K562 (cell line): ENCODE data around the gene CNOT4. TPM values are rescaled to one million over a fixed set of nuclear protein-coding genes. Genes with fewer than 3 reads are reported as not detected.

Experiments used
- CEBPB ChIP-seq: fragments of 450-650 bp; IDR thresholded peaks from 2 replicates; pipeline ENCODE4 v1.6.1; 2016; ENCODE audit warnings: missing genetic modification characterization, missing compliant biosample characterization
- CSDE1 ChIP-seq, 2 experiments: fragments of 450-650 bp; IDR thresholded peaks; 2 replicates each; pipeline ENCODE4 v1.6.1; 2016; ENCODE audit warnings: mild to moderate bottlenecking in 1 of 2
- KLF13 ChIP-seq: fragments of 450-650 bp; IDR thresholded peaks from 2 replicates; pipeline ENCODE4 v1.6.1; 2016; ENCODE audit warnings: missing genetic modification characterization, low read depth, mild to moderate bottlenecking, missing compliant biosample characterization, moderate library complexity, borderline replicate concordance
- MCM7 ChIP-seq, 2 experiments: fragments of 450-650 bp; IDR thresholded peaks; 2 replicates each; pipeline ENCODE4 v1.6.1; 2016 to 2018
- MEIS2 ChIP-seq: fragments of 450-650 bp; IDR thresholded peaks from 2 replicates; pipeline ENCODE4 v1.6.1; 2014; ENCODE audit warnings: mild to moderate bottlenecking; ENCODE audit not compliant: partially characterized antibody
- SUPT5H ChIP-seq: fragments of 450-650 bp; IDR thresholded peaks from 2 replicates; pipeline ENCODE4 v1.6.1; 2016
- TEAD1 ChIP-seq, 2 experiments: fragments of 450-650 bp in 1 of 2; sonication (generic) in 1 of 2; formaldehyde crosslinking; IDR thresholded peaks; 2 replicates each; pipeline versions ENCODE4 v1.4.0 to v1.8.0; 2020 to 2022; ENCODE audit warnings: mild to moderate bottlenecking in 2 of 2, missing genetic modification reagents in 1 of 2
- TRIM28 ChIP-seq: fragments of 450-650 bp; IDR thresholded peaks from 2 replicates; pipeline ENCODE4 v1.6.1; 2017
- WHSC1 ChIP-seq: IDR thresholded peaks from one replicate; pipeline ENCODE4 v1.6.1; 2012; ENCODE audit warnings: low read length, control low read depth, inconsistent platforms
- ZBED1 ChIP-seq: IDR thresholded peaks from 2 replicates; pipeline ENCODE4 v1.6.1; 2014
- ZNF174 ChIP-seq: fragments of 250-450 bp; sonication (Bioruptor Pico); IDR thresholded peaks from 2 replicates; pipeline ENCODE4 v1.4.0; 2020; ENCODE audit warnings: mild to moderate bottlenecking
- ZNF263 ChIP-seq: sonication (generic); formaldehyde crosslinking; IDR thresholded peaks from 2 replicates; pipeline ENCODE4 v1.8.0; 2022; ENCODE audit warnings: mild to moderate bottlenecking, missing genetic modification reagents, borderline replicate concordance
- ZNF589 ChIP-seq: fragments of 200-800 bp; sonication (Bioruptor generic); IDR thresholded peaks from 2 replicates; pipeline ENCODE4 v1.6.1; 2016; ENCODE audit warnings: low read depth, missing genetic modification characterization, missing compliant biosample characterization
- ZNF707 ChIP-seq: fragments of 250-450 bp; sonication (Bioruptor Pico); conservative IDR thresholded peaks from 2 replicates; pipeline ENCODE4 v1.8.0; 2022; ENCODE audit warnings: inconsistent platforms, mild to moderate bottlenecking, moderate library complexity
- polyA plus RNA-seq, 8 experiments: library from polyadenylated mRNA; depleted of rRNA in 4 of 8; stranded (reverse) in 5 of 8; unstranded in 3 of 8; fragments of >200 nt; fragmentation: Nextera tagmentation in 2 of 8; fragmentation: Illumina TruSeq in 1 of 8; extraction: Ambion mirVana in 2 of 8; extraction: Trizol in 1 of 8; gene quantifications; 2 replicates each; pipeline versions ENCODE4 v1.2.1 to v1.2.3, GENCODE V29; 2011 to 2014; ENCODE audit warnings: inconsistent platforms in 1 of 8, missing spikeins in 1 of 8
- total RNA-seq, 7 experiments: library from RNA; depleted of rRNA in 6 of 7; stranded (reverse); fragments of >200 nt in 6 of 7; fragmentation: Illumina TruSeq in 2 of 7; extraction: Trizol in 2 of 7; gene quantifications; 2 replicates each; pipeline versions ENCODE4 v1.2.1 to v1.2.3, GENCODE V29; 2011 to 2021; ENCODE audit warnings: low replicate concordance in 1 of 7
- TF ChIP-seq, protein P1 (sequence below), 2 experiments: fragments of 450-650 bp in 1 of 2; sonication (generic) in 1 of 2; formaldehyde crosslinking in 1 of 2; IDR thresholded peaks; 2 replicates each; pipeline versions ENCODE4 v1.7.1 to v1.9.0; 2016 to 2022; ENCODE audit warnings: inconsistent platforms in 1 of 2, mild to moderate bottlenecking in 1 of 2, missing genetic modification reagents in 1 of 2
- TF ChIP-seq, protein P2 (sequence below): fragments of 250-450 bp; sonication (Bioruptor Pico); IDR thresholded peaks from 2 replicates; pipeline ENCODE4 v1.8.0; 2021; ENCODE audit warnings: moderate library complexity, mild to moderate bottlenecking, inconsistent platforms
- TF ChIP-seq, protein P3 (sequence below): fragments of 450-650 bp; IDR thresholded peaks from 2 replicates; pipeline ENCODE4 v1.6.1; 2014; ENCODE audit warnings: low read depth, mild to moderate bottlenecking, moderate library complexity, borderline replicate concordance
- TF ChIP-seq, protein P4 (sequence below): fragments of 200-800 bp; sonication (Bioruptor generic); IDR thresholded peaks from 2 replicates; pipeline ENCODE4 v1.6.1; 2017; ENCODE audit warnings: missing genetic modification characterization, missing compliant biosample characterization

The CNOT4 gene
- total and polyA plus RNA-seq, 9 of the 15 experiments (the other 6 are each of a cell fraction or from before 2014, with no cell fraction given), result 8.6 to 24.1 (median 15.4) TPM

DNA sequence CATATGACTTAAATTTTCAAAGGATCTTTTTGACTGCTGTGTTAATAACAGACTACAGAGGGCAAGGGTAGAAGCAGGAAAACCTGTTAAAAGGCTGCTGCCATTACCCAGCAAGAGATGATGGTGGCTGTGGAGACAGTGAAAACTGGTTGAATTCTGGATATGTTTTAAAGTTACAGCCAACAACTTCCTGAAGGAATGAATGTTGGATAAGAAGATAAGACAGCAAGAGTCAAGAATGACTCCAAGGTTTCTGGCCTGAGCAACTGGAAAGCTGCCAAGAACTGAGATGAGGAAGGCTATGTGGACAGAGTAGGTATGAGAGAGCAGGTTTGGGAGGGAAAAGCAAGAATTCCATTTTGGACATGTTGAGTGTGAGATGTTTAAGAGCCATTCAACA, 19.1 kb downstream of the CNOT4 start (continued):
- TF ChIP-seq, protein P1, sequence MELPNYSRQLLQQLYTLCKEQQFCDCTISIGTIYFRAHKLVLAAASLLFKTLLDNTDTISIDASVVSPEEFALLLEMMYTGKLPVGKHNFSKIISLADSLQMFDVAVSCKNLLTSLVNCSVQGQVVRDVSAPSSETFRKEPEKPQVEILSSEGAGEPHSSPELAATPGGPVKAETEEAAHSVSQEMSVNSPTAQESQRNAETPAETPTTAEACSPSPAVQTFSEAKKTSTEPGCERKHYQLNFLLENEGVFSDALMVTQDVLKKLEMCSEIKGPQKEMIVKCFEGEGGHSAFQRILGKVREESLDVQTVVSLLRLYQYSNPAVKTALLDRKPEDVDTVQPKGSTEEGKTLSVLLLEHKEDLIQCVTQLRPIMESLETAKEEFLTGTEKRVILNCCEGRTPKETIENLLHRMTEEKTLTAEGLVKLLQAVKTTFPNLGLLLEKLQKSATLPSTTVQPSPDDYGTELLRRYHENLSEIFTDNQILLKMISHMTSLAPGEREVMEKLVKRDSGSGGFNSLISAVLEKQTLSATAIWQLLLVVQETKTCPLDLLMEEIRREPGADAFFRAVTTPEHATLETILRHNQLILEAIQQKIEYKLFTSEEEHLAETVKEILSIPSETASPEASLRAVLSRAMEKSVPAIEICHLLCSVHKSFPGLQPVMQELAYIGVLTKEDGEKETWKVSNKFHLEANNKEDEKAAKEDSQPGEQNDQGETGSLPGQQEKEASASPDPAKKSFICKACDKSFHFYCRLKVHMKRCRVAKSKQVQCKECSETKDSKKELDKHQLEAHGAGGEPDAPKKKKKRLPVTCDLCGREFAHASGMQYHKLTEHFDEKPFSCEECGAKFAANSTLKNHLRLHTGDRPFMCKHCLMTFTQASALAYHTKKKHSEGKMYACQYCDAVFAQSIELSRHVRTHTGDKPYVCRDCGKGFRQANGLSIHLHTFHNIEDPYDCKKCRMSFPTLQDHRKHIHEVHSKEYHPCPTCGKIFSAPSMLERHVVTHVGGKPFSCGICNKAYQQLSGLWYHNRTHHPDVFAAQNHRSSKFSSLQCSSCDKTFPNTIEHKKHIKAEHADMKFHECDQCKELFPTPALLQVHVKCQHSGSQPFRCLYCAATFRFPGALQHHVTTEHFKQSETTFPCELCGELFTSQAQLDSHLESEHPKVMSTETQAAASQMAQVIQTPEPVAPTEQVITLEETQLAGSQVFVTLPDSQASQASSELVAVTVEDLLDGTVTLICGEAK (IDR thresholded peaks at IDR 0.05), result 0 out of 2 replicates have a peak, but pooled peaks have one; percentile 39
- TF ChIP-seq, protein P1 (CRISPR knock-in tag; IDR thresholded peaks at IDR 0.05), result no peak
- no peak; a peak in 1 of 4 replicates for TF ChIP-seq TEAD1 (CRISPR knock-in tag; IDR thresholded peaks at IDR 0.05)
- no peak for TF ChIP-seq SUPT5H
- no peak for TF ChIP-seq MEIS2
- TF ChIP-seq ZNF174 (CRISPR knock-in tag), result no peak
- TF ChIP-seq, protein P2, sequence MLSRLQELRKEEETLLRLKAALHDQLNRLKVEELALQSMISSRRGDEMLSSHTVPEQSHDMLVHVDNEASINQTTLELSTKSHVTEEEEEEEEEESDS, result no peak
- TF ChIP-seq, protein P3, sequence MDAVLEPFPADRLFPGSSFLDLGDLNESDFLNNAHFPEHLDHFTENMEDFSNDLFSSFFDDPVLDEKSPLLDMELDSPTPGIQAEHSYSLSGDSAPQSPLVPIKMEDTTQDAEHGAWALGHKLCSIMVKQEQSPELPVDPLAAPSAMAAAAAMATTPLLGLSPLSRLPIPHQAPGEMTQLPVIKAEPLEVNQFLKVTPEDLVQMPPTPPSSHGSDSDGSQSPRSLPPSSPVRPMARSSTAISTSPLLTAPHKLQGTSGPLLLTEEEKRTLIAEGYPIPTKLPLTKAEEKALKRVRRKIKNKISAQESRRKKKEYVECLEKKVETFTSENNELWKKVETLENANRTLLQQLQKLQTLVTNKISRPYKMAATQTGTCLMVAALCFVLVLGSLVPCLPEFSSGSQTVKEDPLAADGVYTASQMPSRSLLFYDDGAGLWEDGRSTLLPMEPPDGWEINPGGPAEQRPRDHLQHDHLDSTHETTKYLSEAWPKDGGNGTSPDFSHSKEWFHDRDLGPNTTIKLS, result peak; percentile 57; the same call in 1 of the 2 replicates
- TF ChIP-seq, protein P4, sequence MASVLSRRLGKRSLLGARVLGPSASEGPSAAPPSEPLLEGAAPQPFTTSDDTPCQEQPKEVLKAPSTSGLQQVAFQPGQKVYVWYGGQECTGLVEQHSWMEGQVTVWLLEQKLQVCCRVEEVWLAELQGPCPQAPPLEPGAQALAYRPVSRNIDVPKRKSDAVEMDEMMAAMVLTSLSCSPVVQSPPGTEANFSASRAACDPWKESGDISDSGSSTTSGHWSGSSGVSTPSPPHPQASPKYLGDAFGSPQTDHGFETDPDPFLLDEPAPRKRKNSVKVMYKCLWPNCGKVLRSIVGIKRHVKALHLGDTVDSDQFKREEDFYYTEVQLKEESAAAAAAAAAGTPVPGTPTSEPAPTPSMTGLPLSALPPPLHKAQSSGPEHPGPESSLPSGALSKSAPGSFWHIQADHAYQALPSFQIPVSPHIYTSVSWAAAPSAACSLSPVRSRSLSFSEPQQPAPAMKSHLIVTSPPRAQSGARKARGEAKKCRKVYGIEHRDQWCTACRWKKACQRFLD, result no peak
- TF ChIP-seq KLF13, result no peak
- TF ChIP-seq TRIM28, result no peak
- no peak for TF ChIP-seq ZNF589
- TF ChIP-seq ZNF263 (CRISPR knock-in tag), result no peak
- TF ChIP-seq CEBPB (tag), result no peak
- no peak for TF ChIP-seq ZNF707 (CRISPR knock-in tag)
- TF ChIP-seq MCM7 (IDR thresholded peaks at IDR 0.05), result no peak
- no peak for TF ChIP-seq CSDE1 (IDR thresholded peaks at IDR 0.05)
- no peak for TF ChIP-seq ZBED1
- TF ChIP-seq WHSC1, result no peak
